ENCODE results near the gene ARL5A.

Gene ARL5A

DNA sequence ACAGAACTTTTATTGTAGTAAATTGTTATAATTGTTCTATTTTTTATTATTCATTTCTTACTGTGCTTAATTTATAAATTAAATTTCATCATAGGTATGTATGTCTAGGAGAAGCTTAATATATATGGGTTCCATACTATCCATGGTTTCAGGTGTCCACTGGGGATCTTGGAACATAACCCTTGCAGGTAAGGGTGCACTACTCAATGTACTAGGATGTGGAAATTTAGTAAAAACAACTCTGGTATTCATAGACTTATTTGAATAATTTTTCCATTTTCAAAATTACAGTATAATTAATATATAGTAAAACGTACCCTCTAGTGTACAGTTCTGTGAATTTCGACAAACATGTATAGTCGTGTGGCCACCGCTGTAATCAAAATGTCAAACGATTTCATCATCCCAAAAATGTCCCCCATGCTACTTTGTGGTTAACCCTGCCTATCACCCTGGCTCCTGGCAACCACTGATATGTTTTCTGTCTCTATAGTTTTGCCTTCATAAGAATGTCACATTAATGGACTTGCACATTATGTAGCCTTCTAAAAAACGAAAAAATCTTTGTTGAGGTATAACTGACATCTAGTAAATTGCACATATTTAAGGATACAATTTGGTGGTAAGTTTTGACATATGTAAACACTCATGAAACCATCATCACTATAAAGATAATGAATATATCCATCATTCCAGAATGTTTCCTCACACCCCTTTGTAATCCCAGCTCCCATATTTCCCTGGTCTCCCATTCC, 45.7 kb downstream of the ARL5A start:
- H3K27ac ChIP-seq (ENCODE audit: low read depth, low read length, severe bottlenecking) = no peak overlapping the region
- H3K4me3 ChIP-seq (ENCODE audit: extremely low read depth, insufficient read depth, low read length, poor library complexity, severe bottlenecking) = no peak overlapping the region
- H3K9me3 ChIP-seq (ENCODE audit: control insufficient read depth, low read length) = no peaks in the 10 kb centered on the region
- 93 to 100% methylated on average over 3 to 5 of the region's 6 CpGs for WGBS, 2 experiments (ENCODE audit: insufficient coverage in 2 of 2)
- H3K4me1 ChIP-seq (ENCODE audit: control insufficient read depth, insufficient read depth, low read length, poor library complexity, severe bottlenecking) = no peaks in the 10 kb centered on the region
- peaks cover 35% of the 10 kb centered on the region for H3K36me3 ChIP-seq (ENCODE audit: control insufficient read depth, insufficient read depth, low read length)

DNA sequence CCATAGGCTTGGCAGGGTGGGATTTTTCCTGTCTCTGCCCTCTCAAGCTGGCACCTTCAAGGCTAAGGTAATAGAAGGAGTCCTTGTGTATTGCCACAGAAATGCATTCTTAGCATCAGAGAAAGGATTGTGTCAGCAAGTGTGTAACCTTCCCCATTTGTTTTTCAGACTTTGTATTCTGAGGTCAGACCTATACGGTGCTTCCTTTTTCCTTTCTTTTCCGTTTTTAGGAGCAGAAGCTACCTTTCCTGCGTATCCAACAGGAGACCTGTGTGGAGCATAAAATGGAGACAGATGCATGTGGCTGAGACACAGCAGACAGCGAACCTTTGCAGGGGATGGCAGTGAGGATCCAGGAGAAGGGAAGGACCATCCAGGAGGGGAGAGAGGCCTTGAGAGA, 46.6 kb downstream of the ARL5A start:
- H3K4me3 ChIP-seq (ENCODE audit: extremely low read depth, insufficient read depth, low read length, poor library complexity, severe bottlenecking) = no peak overlapping the region

DNA sequence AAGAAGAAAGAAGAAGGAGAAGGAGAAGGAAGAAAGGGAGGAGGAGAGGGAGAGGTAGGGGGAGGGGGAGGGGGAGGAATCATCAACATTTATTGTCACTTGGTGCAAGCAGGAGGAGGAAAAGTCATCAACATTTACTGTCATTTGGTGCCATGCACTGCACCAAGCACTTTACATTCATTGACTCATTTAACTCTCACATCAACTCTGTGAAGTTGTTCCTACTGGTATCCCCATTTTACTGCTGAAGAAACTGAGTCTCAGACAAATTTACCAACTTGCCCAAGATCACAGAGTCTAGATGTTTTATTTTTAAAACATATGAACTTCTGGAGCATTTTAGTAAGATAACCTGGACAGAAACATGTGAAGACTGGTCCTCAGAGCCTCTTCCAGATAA, 47.3 kb downstream of the ARL5A start:
- no peaks in the 10 kb centered on the region for H3K9me3 ChIP-seq (ENCODE audit: control insufficient read depth, low read length)
- no peaks in the 10 kb centered on the region for H3K4me1 ChIP-seq (ENCODE audit: control insufficient read depth, insufficient read depth, low read length, poor library complexity, severe bottlenecking)
- peaks cover 46% of the 10 kb centered on the region for H3K36me3 ChIP-seq (ENCODE audit: control insufficient read depth, insufficient read depth, low read length)
- no peak overlapping the region for H3K4me3 ChIP-seq (ENCODE audit: extremely low read depth, insufficient read depth, low read length, poor library complexity, severe bottlenecking)
- H3K27ac ChIP-seq (ENCODE audit: low read depth, low read length, severe bottlenecking) = no peak overlapping the region

More for the DNA sequence above, 46.6 kb downstream of the ARL5A start:
- Histone ChIP-seq H3K36me3 (ENCODE audit: control insufficient read depth, insufficient read depth, low read length) (peaks cover 40% of the 10 kb centered on the region), H3K4me1 (ENCODE audit: control insufficient read depth, insufficient read depth, low read length, poor library complexity, severe bottlenecking) (no peaks in the 10 kb centered on the region), H3K9me3 (ENCODE audit: control insufficient read depth, low read length) (no peaks in the 10 kb centered on the region), H3K27ac (ENCODE audit: low read depth, low read length, severe bottlenecking) (no peak overlapping the region)
- WGBS, 2 experiments (ENCODE audit: insufficient coverage in 2 of 2) = 90 to 92% methylated on average over 3 to 4 of the region's 4 CpGs

DNA sequence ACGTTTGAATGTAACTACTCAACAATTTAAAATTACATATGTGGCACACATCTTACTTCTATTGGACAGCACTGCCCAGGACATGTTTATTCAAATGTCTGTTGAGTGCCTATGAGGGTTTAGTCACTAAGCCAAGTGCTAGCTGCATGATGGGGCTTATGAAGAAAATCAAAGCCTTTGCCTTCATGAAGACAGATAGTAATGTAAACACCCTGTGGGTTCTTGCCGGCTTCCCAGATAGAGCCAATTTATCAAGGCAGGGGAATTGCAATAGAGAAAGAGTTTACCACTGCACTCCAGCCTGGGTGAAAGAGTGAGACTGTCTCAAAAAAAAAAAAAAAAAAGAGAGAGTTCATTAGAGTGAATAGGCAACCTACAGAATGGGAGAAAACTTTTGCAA, 50.3 kb downstream of the ARL5A start:
- H3K9me3 ChIP-seq (ENCODE audit: control insufficient read depth, low read length) = no peaks in the 10 kb centered on the region
- WGBS, 2 experiments (ENCODE audit: insufficient coverage in 2 of 2) = 100% methylated on average over 1 of the region's 2 CpGs
- peaks cover 52% of the 10 kb centered on the region for H3K36me3 ChIP-seq (ENCODE audit: control insufficient read depth, insufficient read depth, low read length)
- H3K27ac ChIP-seq (ENCODE audit: low read depth, low read length, severe bottlenecking) = no peak overlapping the region
- H3K4me3 ChIP-seq (ENCODE audit: extremely low read depth, insufficient read depth, low read length, poor library complexity, severe bottlenecking) = no peak overlapping the region
- H3K4me1 ChIP-seq (ENCODE audit: control insufficient read depth, insufficient read depth, low read length, poor library complexity, severe bottlenecking) = no peaks in the 10 kb centered on the region

DNA sequence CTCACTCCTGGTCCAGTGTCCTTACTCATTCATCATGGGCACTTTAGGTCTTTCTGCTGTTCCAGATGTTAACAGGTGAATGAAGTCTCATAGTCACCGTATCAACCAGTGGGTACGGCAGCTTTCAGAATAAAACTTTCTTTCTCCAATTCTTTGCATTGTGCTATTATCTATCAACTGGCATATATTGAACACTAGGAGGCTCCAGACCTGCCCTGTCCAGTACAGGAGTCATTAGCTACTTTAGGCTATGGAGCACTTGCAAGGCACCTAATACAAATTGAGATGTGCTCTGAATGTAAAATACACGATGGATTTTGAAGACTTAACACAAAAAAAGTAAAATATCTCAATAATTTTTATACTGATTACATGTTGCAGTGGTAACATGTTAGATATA, 50.7 kb downstream of the ARL5A start:
- H3K27ac ChIP-seq (ENCODE audit: low read depth, low read length, severe bottlenecking) = no peak overlapping the region
- H3K4me1 ChIP-seq (ENCODE audit: control insufficient read depth, insufficient read depth, low read length, poor library complexity, severe bottlenecking) = no peaks in the 10 kb centered on the region
- no peaks in the 10 kb centered on the region for H3K9me3 ChIP-seq (ENCODE audit: control insufficient read depth, low read length)
- WGBS, 2 experiments (ENCODE audit: insufficient coverage in 2 of 2) = 87 to 100% methylated on average over 2 of the region's 3 CpGs
- no peak overlapping the region for H3K4me3 ChIP-seq (ENCODE audit: extremely low read depth, insufficient read depth, low read length, poor library complexity, severe bottlenecking)
- peaks cover 52% of the 10 kb centered on the region for H3K36me3 ChIP-seq (ENCODE audit: control insufficient read depth, insufficient read depth, low read length)

DNA sequence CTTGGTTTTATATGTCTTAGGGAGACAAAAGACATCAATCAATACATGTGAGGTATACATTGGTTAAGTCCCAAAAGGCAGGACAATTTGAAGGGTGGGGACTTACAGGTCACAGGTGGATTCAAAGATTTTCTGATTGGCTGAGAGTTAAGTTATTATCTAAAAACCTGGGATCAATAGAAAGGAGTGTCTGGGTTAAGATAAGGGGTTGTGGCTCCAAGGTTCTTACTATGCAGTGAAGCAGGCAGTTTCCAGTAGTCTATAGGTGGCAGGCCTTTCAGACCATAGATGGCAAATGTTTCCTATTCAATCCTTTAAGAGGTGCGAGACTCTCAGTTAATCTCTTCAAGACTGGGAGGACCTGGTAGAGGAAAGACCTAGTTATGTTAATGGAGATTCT, 51.9 kb downstream of the ARL5A start:
- Histone ChIP-seq H3K9me3 (ENCODE audit: control insufficient read depth, low read length) (no peaks in the 10 kb centered on the region), H3K4me3 (ENCODE audit: extremely low read depth, insufficient read depth, low read length, poor library complexity, severe bottlenecking) (no peak overlapping the region), H3K4me1 (ENCODE audit: control insufficient read depth, insufficient read depth, low read length, poor library complexity, severe bottlenecking) (no peaks in the 10 kb centered on the region), H3K36me3 (ENCODE audit: control insufficient read depth, insufficient read depth, low read length) (peaks cover 46% of the 10 kb centered on the region), H3K27ac (ENCODE audit: low read depth, low read length, severe bottlenecking) (no peak overlapping the region)
- no CpG with 5 or more reads among the region's 1 CpG for WGBS, 2 experiments (ENCODE audit: insufficient coverage in 2 of 2)

DNA sequence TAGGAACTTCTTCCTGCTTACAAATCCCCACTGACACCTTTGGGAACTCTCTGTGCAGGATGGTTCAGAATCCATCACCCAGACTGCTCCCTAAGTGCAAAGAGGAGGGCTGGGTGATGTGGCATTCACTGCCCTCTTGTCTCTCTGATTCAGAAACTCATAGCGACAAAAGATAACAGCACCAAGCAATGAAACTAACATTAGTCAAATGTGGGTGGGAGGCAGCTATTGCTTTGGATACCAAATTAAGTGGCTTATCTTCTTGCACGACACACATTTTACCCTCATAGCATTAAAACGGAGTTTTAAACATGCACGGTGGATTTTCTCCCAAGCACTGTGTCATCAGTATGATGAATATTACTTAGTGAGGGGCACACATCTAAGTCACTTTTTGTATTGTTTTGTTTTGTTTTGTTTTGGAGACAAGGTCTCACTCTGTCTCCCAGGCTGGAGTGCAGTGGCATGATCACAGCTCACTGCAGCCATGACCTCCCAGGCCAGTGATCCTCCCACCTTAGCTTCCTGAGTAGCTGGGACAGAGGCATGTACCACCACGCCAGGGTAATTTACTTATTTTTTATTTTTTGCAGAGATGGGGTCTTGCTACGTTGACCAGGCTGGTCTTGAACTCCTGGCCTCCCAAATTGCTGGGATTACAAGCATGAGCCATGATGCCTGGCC, 53.0 kb downstream of the ARL5A start:
- Histone ChIP-seq H3K4me1 (ENCODE audit: control insufficient read depth, insufficient read depth, low read length, poor library complexity, severe bottlenecking) (no peaks in the 10 kb centered on the region), H3K27ac (ENCODE audit: low read depth, low read length, severe bottlenecking) (no peak overlapping the region), H3K4me3 (ENCODE audit: extremely low read depth, insufficient read depth, low read length, poor library complexity, severe bottlenecking) (no peak overlapping the region), H3K36me3 (ENCODE audit: control insufficient read depth, insufficient read depth, low read length) (peaks cover 38% of the 10 kb centered on the region), H3K9me3 (ENCODE audit: control insufficient read depth, low read length) (no peaks in the 10 kb centered on the region)
- WGBS, 2 experiments (ENCODE audit: insufficient coverage in 2 of 2) = 100% methylated on average over 3 of the region's 6 CpGs; no CpG with 5 or more reads in 1 of the 2 experiments

DNA sequence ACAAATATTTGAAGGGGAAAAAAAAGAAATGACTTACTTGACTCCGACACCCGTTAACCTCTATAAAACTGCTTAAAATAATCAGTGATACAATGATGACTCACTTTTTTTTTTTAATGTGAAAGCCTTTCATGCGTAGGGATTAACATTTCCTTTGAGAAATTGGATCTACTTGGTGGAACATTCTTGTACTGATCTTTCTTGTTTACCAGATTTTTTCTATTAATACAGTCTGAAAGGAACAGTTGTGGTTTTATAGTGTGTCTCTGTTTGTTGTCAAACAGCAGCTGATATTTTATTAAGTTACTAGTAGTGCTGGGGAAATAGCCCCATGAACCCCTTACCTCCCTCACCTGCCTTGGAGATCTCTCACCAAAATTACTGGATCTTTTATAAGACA, 53.7 kb downstream of the ARL5A start:
- H3K36me3 ChIP-seq (ENCODE audit: control insufficient read depth, insufficient read depth, low read length) = peaks cover 35% of the 10 kb centered on the region
- WGBS, 2 experiments (ENCODE audit: insufficient coverage in 2 of 2) = no CpG with 5 or more reads among the region's 3 CpGs
- no peak overlapping the region for H3K27ac ChIP-seq (ENCODE audit: low read depth, low read length, severe bottlenecking)
- no peaks in the 10 kb centered on the region for H3K9me3 ChIP-seq (ENCODE audit: control insufficient read depth, low read length)
- H3K4me1 ChIP-seq (ENCODE audit: control insufficient read depth, insufficient read depth, low read length, poor library complexity, severe bottlenecking) = no peaks in the 10 kb centered on the region
- no peak overlapping the region for H3K4me3 ChIP-seq (ENCODE audit: extremely low read depth, insufficient read depth, low read length, poor library complexity, severe bottlenecking)

DNA sequence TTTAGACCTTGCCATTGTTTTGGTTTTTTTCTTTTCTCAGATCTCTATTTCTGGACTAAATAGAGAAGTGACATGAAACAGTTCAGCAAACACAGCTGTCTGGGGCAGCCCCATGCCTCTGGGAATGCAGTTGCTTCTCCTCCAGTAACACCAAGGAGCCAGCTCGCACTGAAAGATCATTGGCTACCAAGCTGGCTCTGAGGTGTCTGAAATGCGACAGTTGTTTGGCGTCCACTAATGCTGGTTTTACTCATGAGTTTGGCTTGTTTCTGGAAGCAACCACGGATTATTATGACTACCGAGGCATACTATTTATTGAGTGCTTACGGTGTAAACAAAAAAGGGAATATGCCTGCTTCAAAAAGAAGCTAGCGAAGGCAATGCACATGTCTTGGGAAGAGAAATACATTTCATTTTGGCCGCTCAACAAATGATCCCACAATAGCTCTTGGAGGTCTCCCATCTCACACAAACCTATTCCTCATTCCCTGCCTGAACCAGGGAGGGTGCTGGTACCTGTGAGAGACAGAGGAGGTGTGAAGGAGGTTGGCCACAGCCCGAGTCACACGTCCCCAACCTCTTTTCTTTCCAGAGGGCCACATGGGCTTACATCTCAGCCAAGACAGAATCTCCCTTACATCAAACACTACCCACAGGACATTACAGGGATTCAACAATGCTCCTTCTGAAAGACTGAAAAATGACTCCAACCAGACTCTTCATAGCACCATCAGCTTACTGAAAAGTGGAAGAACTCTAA, 56.4 kb downstream of the ARL5A start:
- no peak overlapping the region for H3K4me3 ChIP-seq (ENCODE audit: extremely low read depth, insufficient read depth, low read length, poor library complexity, severe bottlenecking)
- WGBS, 2 experiments (ENCODE audit: insufficient coverage in 2 of 2) = 92 to 94% methylated on average over 6 of the region's 10 CpGs
- H3K27ac ChIP-seq (ENCODE audit: low read depth, low read length, severe bottlenecking) = no peak overlapping the region
- H3K36me3 ChIP-seq (ENCODE audit: control insufficient read depth, insufficient read depth, low read length) = peaks cover 19% of the 10 kb centered on the region
- no peaks in the 10 kb centered on the region for H3K9me3 ChIP-seq (ENCODE audit: control insufficient read depth, low read length)
- H3K4me1 ChIP-seq (ENCODE audit: control insufficient read depth, insufficient read depth, low read length, poor library complexity, severe bottlenecking) = peaks cover 12% of the 10 kb centered on the region

DNA sequence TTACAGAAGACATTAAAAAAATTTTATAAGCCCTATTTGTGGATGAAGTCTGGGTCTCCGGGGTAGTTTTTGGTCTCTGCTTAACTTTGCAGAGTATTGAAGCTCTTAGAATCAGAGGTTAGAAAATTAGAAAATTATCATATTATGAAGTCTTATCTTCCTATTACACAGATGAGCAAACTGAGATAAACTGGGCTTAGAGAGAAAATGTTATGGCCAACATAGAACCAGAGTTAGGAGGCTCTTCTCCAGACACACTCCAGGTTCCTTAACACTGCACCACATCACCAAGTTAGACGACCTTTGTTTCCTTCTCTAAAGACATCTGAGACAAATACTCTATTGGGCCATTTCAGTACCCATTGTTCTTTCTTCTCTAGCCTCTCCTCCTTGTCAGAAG, 57.2 kb downstream of the ARL5A start:
- no peaks in the 10 kb centered on the region for H3K9me3 ChIP-seq (ENCODE audit: control insufficient read depth, low read length)
- H3K27ac ChIP-seq (ENCODE audit: low read depth, low read length, severe bottlenecking) = no peak overlapping the region
- no peak overlapping the region for H3K4me3 ChIP-seq (ENCODE audit: extremely low read depth, insufficient read depth, low read length, poor library complexity, severe bottlenecking)
- H3K36me3 ChIP-seq (ENCODE audit: control insufficient read depth, insufficient read depth, low read length) = peaks cover 14% of the 10 kb centered on the region
- peaks cover 18% of the 10 kb centered on the region for H3K4me1 ChIP-seq (ENCODE audit: control insufficient read depth, insufficient read depth, low read length, poor library complexity, severe bottlenecking)
- WGBS, 2 experiments (ENCODE audit: insufficient coverage in 2 of 2) = no CpG with 5 or more reads among the region's 2 CpGs

Data from mesodermal cell (in vitro differentiated cells).